Endothelial cell of umbilical vein (primary cell): Measurements from ENCODE around the gene SERBP1.

Experiments
- EZH2 ChIP-seq: IDR thresholded peaks from 2 replicates; pipeline ENCODE4 v1.6.1; 2012; ENCODE audit warnings: borderline replicate concordance, low read depth, mild to moderate bottlenecking, moderate library complexity, low read length, inconsistent platforms; ENCODE audit not compliant: severe bottlenecking
- FOS ChIP-seq: IDR thresholded peaks from 2 replicates; pipeline ENCODE4 v1.6.1; 2011; ENCODE audit warnings: mild to moderate bottlenecking, low read length, moderate library complexity, borderline replicate concordance; ENCODE audit not compliant: insufficient read depth
- GATA2 ChIP-seq: IDR thresholded peaks from 2 replicates; pipeline ENCODE4 v1.7.0; 2011; ENCODE audit warnings: low read depth, mild to moderate bottlenecking, moderate library complexity, mixed read lengths, low read length; ENCODE audit not compliant: insufficient read length, insufficient read depth
- POLR2A ChIP-seq: IDR thresholded peaks from 2 replicates; pipeline ENCODE4 v1.6.1; 2012; ENCODE audit warnings: low read depth, mild to moderate bottlenecking, control low read depth, low read length
- POLR2AphosphoS5 ChIP-seq: IDR thresholded peaks from 2 replicates; pipeline ENCODE4 v1.6.1; 2012; ENCODE audit warnings: low read depth, mild to moderate bottlenecking, control low read depth, low read length, moderate library complexity; ENCODE audit not compliant: insufficient read depth
- TF ChIP-seq, protein P1 (sequence below), 2 donors: IDR thresholded peaks; 1 replicate in 1 of 2; 2 replicates in 1 of 2; pipeline ENCODE4 v1.5.1; 2011; ENCODE audit warnings: low read length in 2 of 2, mild to moderate bottlenecking in 2 of 2, moderate library complexity in 2 of 2, control low read depth in 1 of 2, inconsistent platforms in 1 of 2, low read depth in 1 of 2; ENCODE audit not compliant: insufficient read depth in 1 of 2; ENCODE audit errors: extremely low read depth in 1 of 2
- TF ChIP-seq, protein P2 (sequence below): IDR thresholded peaks from 2 replicates; pipeline ENCODE4 v1.6.1; 2011; ENCODE audit not compliant: insufficient read depth, insufficient read length

DNA sequence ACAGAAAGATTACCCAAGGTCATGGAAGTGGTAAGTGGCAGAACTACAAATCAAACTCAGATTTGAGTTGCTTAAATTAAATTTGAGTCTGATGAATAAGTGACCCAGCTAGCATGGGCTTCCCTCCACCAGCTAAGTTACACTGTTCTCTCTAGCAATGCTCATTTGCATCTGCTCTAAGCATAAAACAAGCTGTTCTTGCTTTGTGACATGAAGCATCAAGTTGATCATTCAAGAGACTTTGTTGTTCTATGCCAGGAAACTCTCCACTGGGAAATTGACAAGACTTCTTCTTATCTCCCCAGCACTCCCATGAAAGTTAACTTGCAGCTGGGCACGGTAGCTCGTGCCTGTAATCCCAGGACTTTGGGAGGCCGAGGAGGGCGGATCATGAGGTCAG is 49.0 kb downstream of the SERBP1 start:
- TF ChIP-seq, protein P1, sequence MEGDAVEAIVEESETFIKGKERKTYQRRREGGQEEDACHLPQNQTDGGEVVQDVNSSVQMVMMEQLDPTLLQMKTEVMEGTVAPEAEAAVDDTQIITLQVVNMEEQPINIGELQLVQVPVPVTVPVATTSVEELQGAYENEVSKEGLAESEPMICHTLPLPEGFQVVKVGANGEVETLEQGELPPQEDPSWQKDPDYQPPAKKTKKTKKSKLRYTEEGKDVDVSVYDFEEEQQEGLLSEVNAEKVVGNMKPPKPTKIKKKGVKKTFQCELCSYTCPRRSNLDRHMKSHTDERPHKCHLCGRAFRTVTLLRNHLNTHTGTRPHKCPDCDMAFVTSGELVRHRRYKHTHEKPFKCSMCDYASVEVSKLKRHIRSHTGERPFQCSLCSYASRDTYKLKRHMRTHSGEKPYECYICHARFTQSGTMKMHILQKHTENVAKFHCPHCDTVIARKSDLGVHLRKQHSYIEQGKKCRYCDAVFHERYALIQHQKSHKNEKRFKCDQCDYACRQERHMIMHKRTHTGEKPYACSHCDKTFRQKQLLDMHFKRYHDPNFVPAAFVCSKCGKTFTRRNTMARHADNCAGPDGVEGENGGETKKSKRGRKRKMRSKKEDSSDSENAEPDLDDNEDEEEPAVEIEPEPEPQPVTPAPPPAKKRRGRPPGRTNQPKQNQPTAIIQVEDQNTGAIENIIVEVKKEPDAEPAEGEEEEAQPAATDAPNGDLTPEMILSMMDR (IDR thresholded peaks at IDR 0.05; ENCODE audit: extremely low read depth in 1 of 2, insufficient read depth in 1 of 2, low read depth in 1 of 2, low read length in 2 of 2): no peak
- TF ChIP-seq POLR2A (no peak), EZH2 (no peak), POLR2AphosphoS5 (no peak), GATA2 (no peak), FOS (no peak)
- TF ChIP-seq, protein P2, sequence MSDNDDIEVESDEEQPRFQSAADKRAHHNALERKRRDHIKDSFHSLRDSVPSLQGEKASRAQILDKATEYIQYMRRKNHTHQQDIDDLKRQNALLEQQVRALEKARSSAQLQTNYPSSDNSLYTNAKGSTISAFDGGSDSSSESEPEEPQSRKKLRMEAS: no peak
